ENCODE results near the gene SKI.
"Not testable (repeated sequence)": the region's sequence is repeated elsewhere in the genome, so short reads cannot be mapped to it uniquely, and the experiment has no call there.

SKI gene

GRCh38 chr1:2328676-2329455 is 100.7 kb downstream of the SKI start:
- no peak for DNase-seq

- DNase-seq = no peak
These were observed 101.9 kb downstream of the SKI start for GRCh38 chr1:2330035-2330434.

GRCh38 chr1:2330519-2331199 is 102.5 kb downstream of the SKI start:
- DNase-seq = no peak

DNA sequence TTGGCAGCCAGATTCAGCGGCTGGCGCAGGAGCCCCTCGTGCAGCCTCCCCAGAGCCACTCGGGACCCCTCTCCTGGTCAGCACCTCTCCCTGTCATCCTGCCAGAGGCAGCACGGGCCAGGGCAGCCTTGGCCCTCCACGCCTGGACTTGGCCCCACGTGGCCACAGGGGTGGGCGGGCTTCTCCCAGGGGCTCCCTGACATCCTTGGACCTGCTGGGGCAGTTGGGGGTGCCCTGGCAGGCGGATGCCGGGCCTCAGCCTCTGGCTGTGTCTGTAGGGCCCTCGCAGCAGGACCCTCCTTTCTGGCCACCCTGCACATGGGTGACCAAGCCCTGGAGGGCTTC is 103.1 kb downstream of the SKI start:
- no peak for DNase-seq

DNA sequence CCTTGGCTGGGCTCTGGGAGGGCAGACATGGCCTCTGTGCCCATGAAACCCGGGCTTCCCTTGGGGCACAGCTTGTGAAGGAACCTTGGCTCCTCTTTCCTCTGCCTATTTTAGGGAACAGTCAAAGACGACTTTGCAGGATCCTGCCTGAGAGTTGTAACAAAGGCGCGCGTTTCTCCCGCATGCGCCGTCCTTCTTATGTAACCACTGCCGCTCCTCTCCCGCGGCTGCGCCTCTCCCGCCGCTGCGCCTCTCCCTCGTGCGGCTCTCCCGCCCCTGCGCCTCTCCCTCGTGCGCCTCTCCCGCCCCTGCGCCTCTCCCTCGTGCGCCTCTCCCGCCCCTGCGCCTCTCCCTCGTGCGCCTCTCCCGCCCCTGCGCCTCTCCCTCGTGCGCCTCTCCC is 103.5 kb downstream of the SKI start:
- not testable (repeated sequence) for DNase-seq

- no peak for DNase-seq
These were observed 106.2 kb downstream of the SKI start for GRCh38 chr1:2334366-2334765.

DNA sequence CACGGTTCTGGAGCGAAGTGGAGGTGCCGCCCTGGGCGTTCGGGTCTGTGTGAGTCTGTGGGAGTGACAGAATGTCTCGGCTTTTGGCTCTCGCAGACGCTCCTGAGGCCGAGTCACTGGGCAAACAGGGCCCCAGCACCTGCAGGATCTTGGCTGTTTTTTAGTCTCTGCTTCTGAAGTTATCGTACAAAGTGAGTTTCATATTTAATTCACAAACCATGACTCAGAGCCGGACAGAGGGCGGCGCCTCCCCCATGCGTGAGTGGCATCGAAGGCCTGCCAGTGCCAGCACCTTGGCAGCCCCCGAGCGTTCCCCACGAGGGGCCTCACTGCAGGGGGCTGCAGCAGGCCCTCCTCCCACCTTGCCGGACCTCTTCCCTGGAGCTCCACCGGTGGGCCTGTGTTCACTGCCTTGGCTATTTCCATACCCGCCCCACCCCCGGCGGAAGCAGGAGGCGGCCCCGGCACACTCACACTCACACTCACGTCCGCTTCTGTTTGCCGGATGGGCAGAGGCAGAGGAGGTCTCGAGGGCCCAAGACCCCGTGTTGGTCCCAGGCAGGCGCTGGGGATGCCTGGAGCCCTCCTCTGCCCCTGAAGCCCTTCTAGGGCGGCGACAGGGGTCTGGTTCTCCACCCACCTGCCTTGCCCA is 106.9 kb downstream of the SKI start:
- DNase-seq = no peak

DNA sequence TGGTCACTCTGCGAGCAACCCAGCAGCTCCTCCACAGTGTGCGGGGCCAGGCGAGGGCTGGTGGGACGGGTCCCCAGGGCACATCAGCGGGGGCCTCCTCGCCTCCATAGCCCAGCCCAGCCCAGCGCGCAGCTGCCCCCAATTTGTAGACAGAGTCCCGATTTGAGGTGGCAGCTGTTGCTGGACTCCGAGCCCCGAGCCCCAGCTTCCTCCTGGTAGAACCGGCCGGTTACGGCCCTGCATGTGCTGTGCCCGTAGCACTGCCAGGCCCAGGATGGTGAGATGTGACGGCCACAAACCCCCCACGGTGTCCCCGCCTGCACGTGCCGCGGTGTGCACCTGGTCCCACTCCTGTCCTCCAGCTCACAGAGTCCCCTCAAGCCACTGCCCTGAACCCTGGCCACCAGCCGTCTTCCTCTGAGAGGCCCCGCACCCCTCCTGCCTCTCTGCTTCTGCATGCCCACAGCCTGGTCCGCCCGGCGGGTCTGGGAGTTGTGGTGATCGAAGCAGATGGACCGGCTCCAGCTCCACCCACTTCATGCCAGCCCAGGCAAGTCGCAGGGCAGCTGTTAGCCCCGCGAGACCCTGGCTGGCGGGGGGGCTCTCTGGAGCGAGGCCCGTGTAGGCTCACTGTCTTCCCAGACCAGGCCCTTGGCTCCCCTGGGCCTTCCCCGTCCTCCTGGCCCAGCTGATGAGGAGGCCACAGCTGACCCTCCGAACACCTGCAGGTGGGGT is 107.8 kb downstream of the SKI start:
- no peak for DNase-seq

GRCh38 chr1:2336499-2336898 is 108.4 kb downstream of the SKI start:
- DNase-seq = no peak

- DNase-seq = no peak
These were observed 109.0 kb downstream of the SKI start for GRCh38 chr1:2337081-2337480.

DNA sequence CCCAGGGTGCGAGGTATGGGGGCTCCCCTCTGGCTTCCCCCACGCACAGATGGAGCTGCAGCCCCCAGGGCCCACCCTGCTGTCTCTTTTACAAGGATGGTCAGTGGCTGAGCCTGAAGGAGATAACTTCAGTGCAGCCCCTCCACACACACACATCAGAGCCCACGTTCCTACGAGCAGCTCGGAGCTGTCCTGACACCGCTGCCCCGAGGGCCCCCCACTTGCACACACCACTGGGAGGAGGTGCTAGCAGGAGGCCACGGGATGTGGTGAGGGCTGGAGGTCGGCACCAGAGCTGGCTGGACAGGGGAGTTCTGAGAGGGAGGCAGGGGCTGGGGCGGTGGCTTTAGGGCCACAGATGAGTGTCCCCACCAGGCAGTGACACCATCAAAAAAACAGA is 109.4 kb downstream of the SKI start:
- no peak for DNase-seq

DNA sequence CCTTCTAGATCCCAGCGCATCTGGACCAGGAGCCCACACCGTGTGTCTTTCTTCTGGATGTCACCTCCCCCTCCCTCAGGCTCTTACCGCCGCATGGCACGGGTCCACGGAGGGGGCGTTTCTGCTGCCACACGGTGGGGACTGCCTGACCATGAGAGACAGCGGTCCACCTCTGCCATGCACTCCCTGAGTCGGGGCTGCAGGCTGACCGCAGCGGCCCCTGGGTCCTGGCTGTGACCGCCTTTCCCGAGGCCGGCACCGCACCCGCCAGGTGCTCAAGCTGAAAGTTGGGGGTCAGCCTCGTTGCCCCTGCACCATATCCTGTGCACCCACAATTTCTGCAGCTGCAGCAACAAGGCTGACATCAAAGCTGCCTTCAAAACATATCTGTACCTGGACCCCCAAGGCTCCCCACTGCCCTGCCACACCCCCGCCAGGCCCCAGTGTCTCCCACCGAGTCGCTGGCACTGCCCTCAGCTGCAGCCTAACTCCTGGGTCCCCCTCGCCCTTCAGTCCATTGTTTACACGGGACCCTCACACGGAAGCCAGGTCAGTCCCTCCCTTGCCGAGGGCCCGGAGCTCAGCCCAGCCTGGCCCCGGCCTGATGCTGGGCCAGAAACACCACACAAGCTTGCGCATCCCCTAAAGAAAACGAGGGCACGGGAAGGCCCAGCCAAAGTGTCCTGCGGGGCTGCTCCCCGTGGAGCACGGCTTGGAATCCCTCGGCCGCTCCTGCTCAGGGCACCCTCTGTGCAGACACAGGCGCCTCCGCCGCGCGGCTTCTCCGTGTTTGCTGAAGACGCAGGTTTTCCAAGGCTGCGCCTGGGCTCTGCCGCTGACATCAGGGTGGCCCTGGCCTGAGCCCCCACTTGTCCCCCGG is 111.3 kb downstream of the SKI start:
- DNase-seq = no peak

DNA sequence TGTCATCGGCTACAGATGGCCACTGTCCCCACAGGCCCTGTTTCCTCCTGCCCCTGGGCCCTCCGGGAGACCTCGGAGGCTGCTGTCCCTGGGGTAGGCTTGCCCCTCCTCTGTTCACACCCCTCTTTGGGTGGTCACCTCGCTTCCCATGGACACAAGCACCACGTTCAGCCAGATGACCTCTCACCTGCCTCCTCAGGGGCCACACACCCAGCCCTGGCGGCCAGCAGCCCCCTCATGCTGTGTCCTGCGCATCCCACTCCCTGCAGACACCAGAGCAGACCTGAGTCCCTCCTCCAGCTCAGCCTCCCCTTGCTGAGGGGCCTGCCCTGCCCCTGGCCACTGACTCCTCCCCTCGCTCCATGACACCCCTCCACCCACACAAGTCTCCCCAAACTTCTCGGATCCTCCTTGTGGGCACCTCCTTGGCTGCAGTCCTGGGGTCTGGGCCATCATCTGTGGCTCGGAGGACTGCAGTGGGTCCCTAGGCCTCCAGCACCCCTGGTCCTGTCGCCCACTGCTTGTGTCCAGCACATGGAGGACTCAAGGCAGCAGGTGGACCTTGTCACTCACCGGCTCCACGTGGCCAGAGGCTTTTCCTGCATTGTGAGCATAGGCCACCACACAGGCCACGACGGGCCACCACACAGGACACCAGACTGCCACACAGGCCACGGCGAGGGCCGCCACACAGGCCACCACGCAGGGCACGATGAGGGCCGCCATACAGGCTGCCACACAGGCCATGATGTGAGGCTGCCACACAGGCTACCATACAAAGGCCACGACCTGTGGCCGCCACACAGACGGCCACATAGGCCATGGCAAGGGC is 112.2 kb downstream of the SKI start:
- no peak for DNase-seq

DNA sequence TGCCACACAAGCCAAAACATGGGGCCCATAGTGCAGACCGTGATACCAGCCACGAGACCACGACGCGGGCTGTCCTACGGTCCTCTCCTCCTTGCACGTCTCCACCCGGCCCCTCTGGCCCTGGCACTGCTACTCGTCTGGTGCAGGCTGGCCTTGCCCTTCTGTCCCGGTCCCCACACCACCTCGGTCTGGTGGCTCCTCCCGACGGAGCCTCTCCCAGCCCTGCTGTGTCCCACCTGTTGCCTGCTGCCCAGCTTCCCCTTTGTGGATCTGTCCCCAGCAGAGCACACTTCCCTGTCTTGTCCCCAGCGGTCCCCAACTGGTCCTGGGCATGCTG is 112.8 kb downstream of the SKI start:
- DNase-seq = no peak

- no peak for DNase-seq
These were observed 113.7 kb downstream of the SKI start for GRCh38 chr1:2341706-2342383.

DNA sequence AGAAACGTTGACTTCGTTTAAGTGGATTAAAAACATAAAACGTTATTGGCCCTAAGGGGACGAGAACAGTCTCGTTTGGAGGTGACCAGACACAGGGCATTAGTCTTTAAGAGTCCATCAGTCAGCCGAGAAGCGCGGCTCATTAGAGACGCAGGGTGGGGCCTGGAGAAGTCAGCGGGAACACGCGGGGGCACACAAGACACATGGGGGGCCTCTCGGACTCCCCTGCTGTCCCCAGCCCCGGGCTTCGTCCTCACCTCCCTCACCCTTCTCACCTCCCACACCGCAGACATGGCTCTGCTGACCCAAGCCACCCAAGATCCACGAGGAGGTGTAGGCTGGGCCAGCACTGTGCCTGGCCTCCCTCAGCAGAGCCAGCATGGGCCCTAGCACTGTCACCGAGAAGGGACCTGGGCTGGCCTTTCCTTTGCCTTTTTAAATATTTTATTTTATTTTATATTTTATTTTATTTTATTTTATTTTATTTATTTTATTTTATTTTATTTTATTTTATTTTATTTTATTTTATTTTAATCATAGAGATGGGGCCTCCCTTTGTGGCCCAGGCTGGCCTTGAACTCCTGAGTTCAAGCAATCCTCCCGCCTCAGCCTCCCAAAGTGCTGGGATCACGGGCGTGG is 114.4 kb downstream of the SKI start:
- no peak for DNase-seq

- DNase-seq = no peak
These were observed 115.2 kb downstream of the SKI start for GRCh38 chr1:2343023-2343935.

DNA sequence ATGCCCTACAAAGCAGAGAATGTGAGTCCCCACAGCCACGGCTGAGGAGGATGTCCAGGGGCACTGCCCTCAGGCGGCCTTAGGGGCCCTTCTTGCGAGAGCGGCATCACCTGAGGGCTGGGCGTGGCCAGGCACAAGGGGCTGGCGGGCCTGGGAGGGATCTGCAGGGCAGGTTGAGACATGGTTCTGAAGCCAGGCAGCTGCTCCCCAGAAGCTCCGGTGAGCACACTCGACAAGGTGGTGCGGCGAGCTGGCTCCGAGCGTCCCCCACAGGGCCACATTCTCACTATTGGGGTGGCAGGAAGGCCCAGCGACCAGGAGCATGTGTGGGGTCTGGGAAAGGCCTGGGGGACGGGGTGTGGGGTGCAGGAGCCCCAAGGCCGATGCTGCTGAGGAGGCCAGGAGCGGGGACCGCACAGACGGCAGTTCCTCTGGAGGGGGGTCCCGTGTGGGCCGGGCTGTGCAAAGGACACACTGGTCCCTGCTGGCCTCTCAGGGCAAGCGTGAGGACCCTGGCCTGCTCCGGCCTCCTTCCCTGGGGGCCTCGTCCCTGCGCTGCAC is 116.1 kb downstream of the SKI start:
- DNase-seq = no peak

DNA sequence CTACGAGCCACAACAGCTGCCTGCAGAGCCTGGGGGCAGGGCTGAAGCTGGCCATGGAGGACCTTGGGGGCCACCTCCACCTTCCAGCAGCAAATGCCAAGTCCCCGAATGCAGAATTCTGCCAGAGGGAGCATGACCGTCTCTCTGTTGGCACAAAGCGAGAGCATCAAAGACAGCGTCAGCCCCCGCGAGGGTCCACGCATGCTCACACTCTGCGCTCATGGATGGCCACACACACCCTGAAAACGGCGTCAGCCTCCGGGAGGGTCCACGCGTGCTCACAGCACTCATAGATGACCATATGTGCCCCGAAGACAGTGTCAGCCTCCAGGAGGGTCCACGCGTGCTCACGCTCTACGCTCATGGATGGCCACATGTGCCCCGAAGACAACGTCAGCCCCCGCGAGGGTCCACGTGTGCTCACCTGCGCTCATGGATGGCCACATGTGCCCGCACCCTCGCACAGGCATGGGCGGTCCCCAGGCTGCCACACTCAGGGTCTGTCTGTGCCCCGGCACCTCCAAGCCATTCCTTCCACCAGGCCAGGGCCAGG is 116.7 kb downstream of the SKI start:
- DNase-seq = no peak
